HUES64 (cell line): ENCODE results near the gene LRSAM1.

Experiments used
- H3K27ac ChIP-seq: 2 replicates; pipeline ENCODE4 v1.7.0; 2013; ENCODE audit warnings: low read depth, low read length, inconsistent platforms
- H3K27me3 ChIP-seq: 2 replicates; pipeline ENCODE4 v1.6.1; 2013; ENCODE audit warnings: mild to moderate bottlenecking, low read length; ENCODE audit not compliant: insufficient read depth
- H3K36me3 ChIP-seq: 2 replicates; pipeline ENCODE4 v1.6.1; 2013; ENCODE audit warnings: mild to moderate bottlenecking, low read length; ENCODE audit not compliant: insufficient read depth
- H3K4me1 ChIP-seq: 2 replicates; pipeline ENCODE4 v1.6.1; 2013; ENCODE audit warnings: mild to moderate bottlenecking, low read length, moderate library complexity; ENCODE audit not compliant: insufficient read depth
- H3K4me3 ChIP-seq: 2 replicates; pipeline ENCODE4 v1.5.1; 2013; ENCODE audit warnings: mild to moderate bottlenecking, low read length, moderate library complexity
- H3K9ac ChIP-seq: 2 replicates; pipeline ENCODE4 v1.6.1; 2013; ENCODE audit warnings: mild to moderate bottlenecking, low read depth, low read length
- H3K9me3 ChIP-seq: 2 replicates; pipeline ENCODE4 v1.6.1; 2013; ENCODE audit warnings: low read depth, low read length; ENCODE audit not compliant: insufficient read depth
- WGBS: fragments of 150-250, 120-280 bp; methylation state at CpG from one replicate; pipeline ENCODE4 v1.1.7; 2013; ENCODE audit warnings: missing lambda C conversion rate; 5-methylcytosine and 5-hydroxymethylcytosine counted together

LRSAM1 gene

DNA sequence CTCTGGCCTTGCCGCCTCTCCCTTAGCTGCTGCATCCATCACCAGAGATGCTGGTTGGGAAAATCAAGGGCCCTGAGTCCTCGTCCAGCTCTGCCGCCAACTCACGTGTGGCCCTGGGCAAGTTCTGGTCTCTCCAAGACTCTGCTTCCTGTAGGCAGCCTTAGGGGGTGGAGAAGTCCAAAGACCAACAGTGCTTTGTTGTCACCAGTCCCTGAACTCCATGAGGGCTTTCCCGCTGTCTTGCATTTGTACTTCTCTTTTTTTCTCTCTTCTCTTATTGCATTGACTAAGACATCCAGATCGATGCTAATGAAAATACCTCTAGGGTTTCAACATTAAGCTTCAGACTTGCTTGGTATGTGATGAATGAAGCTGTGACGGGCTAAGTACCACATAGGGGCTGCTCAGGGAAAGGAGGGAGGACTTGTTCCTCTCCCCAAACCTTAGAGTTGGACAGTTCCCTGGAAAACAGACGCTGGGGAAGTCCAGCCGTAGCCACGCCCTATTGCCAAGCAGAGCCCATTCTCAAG lies 97.1 kb downstream of the LRSAM1 start:
- no peak overlapping the region for H3K27ac ChIP-seq
- no peaks in the 10 kb centered on the region for H3K27me3 ChIP-seq
- no peaks in the 10 kb centered on the region for H3K9me3 ChIP-seq
- WGBS = 95% methylated on average over 10 of the region's 10 CpGs
- H3K9ac ChIP-seq = no peak overlapping the region
- no peaks in the 10 kb centered on the region for H3K36me3 ChIP-seq
- no peak overlapping the region for H3K4me3 ChIP-seq
- H3K4me1 ChIP-seq = peaks cover 15% of the 10 kb centered on the region

- Histone ChIP-seq H3K27me3 (no peaks in the 10 kb centered on the region), H3K4me3 (no peak overlapping the region), H3K4me1 (peaks cover 15% of the 10 kb centered on the region), H3K9me3 (no peaks in the 10 kb centered on the region), H3K36me3 (no peaks in the 10 kb centered on the region), H3K9ac (no peak overlapping the region), H3K27ac (no peak overlapping the region)
- WGBS = 88% methylated on average over 10 of the region's 10 CpGs
Measured at GRCh38 chr9:127549218-127549617, 97.9 kb downstream of the LRSAM1 start.

DNA sequence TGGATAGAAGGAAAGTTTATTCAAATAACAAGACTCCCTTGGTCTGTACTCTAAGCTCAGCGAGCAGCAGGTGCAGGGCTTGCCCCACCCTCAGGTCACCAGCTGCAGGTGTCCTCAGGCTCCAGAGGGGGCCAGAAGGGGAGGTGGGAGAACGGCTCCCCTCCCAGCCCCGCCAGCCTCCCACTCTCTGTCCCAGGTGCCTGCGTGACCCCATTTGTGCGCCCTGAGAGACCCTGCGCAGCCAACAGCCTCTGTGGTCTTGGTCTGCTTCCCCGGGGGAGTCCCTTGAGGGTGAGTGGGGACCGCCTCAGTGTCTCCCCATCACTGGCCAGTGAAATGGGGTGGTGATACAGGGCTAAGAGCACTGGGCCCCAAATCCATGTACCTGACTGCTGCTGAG lies 98.4 kb downstream of the LRSAM1 start:
- H3K27me3 ChIP-seq = no peaks in the 10 kb centered on the region
- no peak overlapping the region for H3K27ac ChIP-seq
- H3K36me3 ChIP-seq = no peaks in the 10 kb centered on the region
- no peak overlapping the region for H3K9ac ChIP-seq
- WGBS = 91% methylated on average over 8 of the region's 8 CpGs
- peaks cover 15% of the 10 kb centered on the region for H3K4me1 ChIP-seq
- H3K9me3 ChIP-seq = no peaks in the 10 kb centered on the region
- no peak overlapping the region for H3K4me3 ChIP-seq

DNA sequence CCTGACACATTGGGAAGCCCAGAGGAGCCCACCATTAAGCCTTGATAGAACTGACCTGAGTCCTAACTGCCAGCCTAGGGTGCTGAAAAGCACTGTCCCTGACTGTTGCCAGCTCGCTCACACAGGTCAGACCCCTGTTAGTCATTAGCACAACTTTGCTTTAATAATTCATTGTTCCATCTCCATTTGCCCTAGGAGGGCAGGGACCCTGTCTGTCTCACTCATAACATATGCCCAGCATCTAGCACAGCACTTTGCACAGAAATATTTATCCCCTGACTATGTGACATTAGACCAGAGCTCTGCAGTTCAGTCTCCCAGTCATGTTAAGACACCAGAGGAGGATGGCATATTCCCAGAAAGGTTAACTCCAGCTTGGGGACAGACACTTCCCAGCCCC lies 99.0 kb downstream of the LRSAM1 start:
- no peaks in the 10 kb centered on the region for H3K36me3 ChIP-seq
- H3K4me3 ChIP-seq = no peak overlapping the region
- no peak overlapping the region for H3K9ac ChIP-seq
- peaks cover 17% of the 10 kb centered on the region for H3K4me1 ChIP-seq
- no peaks in the 10 kb centered on the region for H3K9me3 ChIP-seq
- H3K27me3 ChIP-seq = no peaks in the 10 kb centered on the region
- H3K27ac ChIP-seq = no peak overlapping the region
- 89% methylated on average over 1 of the region's 1 CpG for WGBS

GRCh38 chr9:127550751-127551150 lies 99.4 kb downstream of the LRSAM1 start:
- 93% methylated on average over 14 of the region's 14 CpGs for WGBS
- H3K9ac ChIP-seq = no peak overlapping the region
- no peaks in the 10 kb centered on the region for H3K27me3 ChIP-seq
- no peaks in the 10 kb centered on the region for H3K9me3 ChIP-seq
- H3K36me3 ChIP-seq = no peaks in the 10 kb centered on the region
- no peak overlapping the region for H3K27ac ChIP-seq
- peaks cover 19% of the 10 kb centered on the region; the same call in 1 of the 2 replicates for H3K4me1 ChIP-seq
- H3K4me3 ChIP-seq = no peak overlapping the region
